Activated T-cell treated with anti-CD3 and anti-CD28 coated beads, Interleukin-2, amount 50 U/mL, for 24 hours (primary cell): ENCODE data around the gene SENP7.
A peak's percentile ranks its signal among the peaks of the same experiment; 100 is the strongest.
"Not testable (repeated sequence)": the region's sequence is repeated elsewhere in the genome, so short reads cannot be mapped to it uniquely, and the experiment has no call there.

Experiments
- DNase-seq: peaks from one replicate; pipeline ENCODE4 v3.0.0-alpha.2; 2020
- H3K27ac Mint-ChIP-seq: 2 replicates; pipeline ENCODE4 v1.8.0; 2020; ENCODE audit warnings: mild to moderate bottlenecking, mixed read lengths
- H3K27me3 Mint-ChIP-seq: 2 replicates; pipeline ENCODE4 v1.8.0; 2020; ENCODE audit warnings: mixed read lengths
- H3K36me3 Mint-ChIP-seq: 2 replicates; pipeline ENCODE4 v1.8.0; 2020; ENCODE audit warnings: low read depth, mixed read lengths
- H3K4me1 Mint-ChIP-seq: 2 replicates; pipeline ENCODE4 v1.8.0; 2020; ENCODE audit warnings: low read depth, mixed read lengths
- H3K4me3 Mint-ChIP-seq: 2 replicates; pipeline ENCODE4 v1.8.0; 2020; ENCODE audit warnings: mild to moderate bottlenecking, moderate library complexity, mixed read lengths
- H3K9me3 Mint-ChIP-seq: 2 replicates; pipeline ENCODE4 v1.8.0; 2020; ENCODE audit warnings: mixed read lengths

SENP7 gene

DNA sequence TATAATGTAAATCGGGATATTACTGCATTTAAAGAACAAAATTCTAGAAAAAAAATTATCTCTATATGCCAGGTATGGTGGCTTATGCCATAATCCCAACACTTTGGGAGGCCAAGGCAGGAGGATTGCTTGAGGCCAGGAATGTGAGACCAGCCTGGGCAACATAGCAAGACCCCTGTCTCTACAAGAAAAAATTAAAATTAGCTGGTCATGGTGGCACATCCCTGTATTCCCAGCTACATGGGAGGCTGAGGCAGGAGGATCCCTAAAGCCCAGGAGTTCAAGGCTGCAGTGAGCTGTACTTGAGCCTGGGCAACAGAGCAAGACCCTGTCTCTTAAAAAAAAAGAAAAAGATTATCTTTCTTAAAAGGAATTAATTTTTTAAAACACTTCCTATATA is 12.8 kb downstream of the SENP7 start:
- Mint-ChIP-seq H3K36me3 (peaks cover 59% of the 10 kb centered on the region), H3K9me3 (no peaks in the 10 kb centered on the region), H3K4me3 (no peak overlapping the region), H3K4me1 (peaks cover 50% of the 10 kb centered on the region), H3K27ac (no peak overlapping the region), H3K27me3 (no peaks in the 10 kb centered on the region)
- no peak for DNase-seq

- no peak for DNase-seq
- Mint-ChIP-seq H3K4me3 (no peak overlapping the region), H3K36me3 (peaks cover 56% of the 10 kb centered on the region), H3K4me1 (peaks cover 54% of the 10 kb centered on the region), H3K9me3 (no peaks in the 10 kb centered on the region), H3K27me3 (no peaks in the 10 kb centered on the region), H3K27ac (no peak overlapping the region)
These were observed 15.2 kb downstream of the SENP7 start for GRCh38 chr3:101497803-101498202.

GRCh38 chr3:101495552-101495951 is 17.5 kb downstream of the SENP7 start:
- Mint-ChIP-seq H3K4me1 (peaks cover 40% of the 10 kb centered on the region), H3K27me3 (no peaks in the 10 kb centered on the region), H3K4me3 (no peak overlapping the region), H3K9me3 (no peaks in the 10 kb centered on the region), H3K36me3 (peaks cover 61% of the 10 kb centered on the region), H3K27ac (no peak overlapping the region)
- DNase-seq, result no peak

DNA sequence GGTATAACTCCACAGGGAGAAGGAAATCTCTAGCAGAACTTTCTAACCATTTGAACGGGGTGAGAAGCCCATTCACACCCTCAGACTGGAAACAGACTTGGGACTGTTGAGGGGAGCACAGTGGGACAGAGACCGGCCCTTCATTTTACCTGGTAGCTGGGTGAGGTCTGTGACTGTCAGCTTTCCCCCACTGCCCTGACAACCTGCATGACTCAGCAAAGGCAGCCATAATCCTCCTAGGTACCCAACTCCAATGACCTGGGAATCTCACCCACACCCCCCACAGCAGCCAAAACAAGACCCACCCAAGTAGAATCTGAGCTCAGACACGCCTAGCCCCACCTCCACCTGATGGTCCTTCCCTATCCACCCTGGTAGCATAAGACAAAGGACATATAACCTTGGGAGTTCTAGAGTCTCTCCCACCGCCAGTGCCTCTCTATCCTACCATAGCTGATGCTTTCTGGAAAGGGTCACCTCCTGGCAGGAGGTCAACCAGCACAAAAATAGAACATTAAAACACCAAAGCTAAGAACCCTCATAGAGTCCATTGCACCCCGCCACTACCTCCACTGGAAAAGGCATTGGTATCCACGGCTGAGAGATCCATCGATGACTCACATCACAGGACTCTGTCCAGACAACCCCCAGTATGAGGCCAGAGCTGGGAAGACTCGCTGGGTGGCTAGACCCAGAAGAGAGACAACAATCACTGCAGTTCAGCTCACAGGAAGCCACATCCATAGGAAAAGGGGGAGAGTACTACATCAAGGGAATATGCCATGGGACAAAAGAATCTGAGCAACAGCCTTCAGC is 28.0 kb downstream of the SENP7 start:
- DNase-seq, result no peak
- peaks cover 5% of the 10 kb centered on the region for H3K9me3 Mint-ChIP-seq
- H3K27me3 Mint-ChIP-seq, result no peaks in the 10 kb centered on the region
- no peak overlapping the region for H3K4me3 Mint-ChIP-seq
- H3K27ac Mint-ChIP-seq, result peak overlapping the region; percentile 22
- peaks cover 61% of the 10 kb centered on the region for H3K4me1 Mint-ChIP-seq
- H3K36me3 Mint-ChIP-seq, result peaks cover 69% of the 10 kb centered on the region

GRCh38 chr3:101478980-101479379 is 34.0 kb downstream of the SENP7 start:
- DNase-seq, result no peak
- Mint-ChIP-seq H3K36me3 (peaks cover 76% of the 10 kb centered on the region), H3K4me1 (peaks cover 52% of the 10 kb centered on the region), H3K27ac (no peak overlapping the region), H3K4me3 (no peak overlapping the region), H3K27me3 (no peaks in the 10 kb centered on the region), H3K9me3 (peaks cover 10% of the 10 kb centered on the region)

- not testable (repeated sequence) for H3K27ac Mint-ChIP-seq, H3K4me3 Mint-ChIP-seq, H3K27me3 Mint-ChIP-seq, DNase-seq
- H3K4me1 Mint-ChIP-seq, result peaks cover 52% of the 10 kb centered on the region
- H3K36me3 Mint-ChIP-seq, result peaks cover 68% of the 10 kb centered on the region
- peaks cover 13% of the 10 kb centered on the region for H3K9me3 Mint-ChIP-seq
These were observed 38.0 kb downstream of the SENP7 start for GRCh38 chr3:101474841-101475552.

- H3K27ac Mint-ChIP-seq, DNase-seq, H3K27me3 Mint-ChIP-seq, H3K4me3 Mint-ChIP-seq: not testable (repeated sequence)
- H3K36me3 Mint-ChIP-seq, result peaks cover 32% of the 10 kb centered on the region
- H3K9me3 Mint-ChIP-seq, result peaks cover 14% of the 10 kb centered on the region
- H3K4me1 Mint-ChIP-seq, result peaks cover 62% of the 10 kb centered on the region
These were observed 44.3 kb downstream of the SENP7 start for GRCh38 chr3:101468676-101469075.

DNA sequence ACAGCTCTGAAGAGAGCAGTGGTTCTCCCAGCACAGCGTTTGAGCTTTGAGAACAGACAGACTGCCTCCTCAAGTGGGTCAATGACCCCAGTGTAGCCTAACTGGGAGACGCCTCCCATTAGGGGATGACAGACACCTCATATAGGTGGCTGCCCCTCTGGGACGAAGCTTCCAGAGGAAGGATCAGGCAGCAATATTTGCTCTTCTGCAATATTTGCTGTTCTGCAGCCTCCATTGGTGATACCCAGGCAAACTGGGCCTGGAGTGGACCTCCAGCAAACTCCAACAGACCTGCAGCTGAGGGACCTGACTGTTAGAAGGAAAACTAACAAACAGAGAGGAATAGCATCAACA is 45.7 kb downstream of the SENP7 start:
- Mint-ChIP-seq H3K27ac (peak overlapping the region; percentile 90), H3K9me3 (peaks cover 14% of the 10 kb centered on the region), H3K4me3 (peak overlapping the region; percentile 75), H3K36me3 (peaks cover 25% of the 10 kb centered on the region), H3K4me1 (peaks cover 61% of the 10 kb centered on the region)
- not testable (repeated sequence) for H3K27me3 Mint-ChIP-seq, DNase-seq

DNA sequence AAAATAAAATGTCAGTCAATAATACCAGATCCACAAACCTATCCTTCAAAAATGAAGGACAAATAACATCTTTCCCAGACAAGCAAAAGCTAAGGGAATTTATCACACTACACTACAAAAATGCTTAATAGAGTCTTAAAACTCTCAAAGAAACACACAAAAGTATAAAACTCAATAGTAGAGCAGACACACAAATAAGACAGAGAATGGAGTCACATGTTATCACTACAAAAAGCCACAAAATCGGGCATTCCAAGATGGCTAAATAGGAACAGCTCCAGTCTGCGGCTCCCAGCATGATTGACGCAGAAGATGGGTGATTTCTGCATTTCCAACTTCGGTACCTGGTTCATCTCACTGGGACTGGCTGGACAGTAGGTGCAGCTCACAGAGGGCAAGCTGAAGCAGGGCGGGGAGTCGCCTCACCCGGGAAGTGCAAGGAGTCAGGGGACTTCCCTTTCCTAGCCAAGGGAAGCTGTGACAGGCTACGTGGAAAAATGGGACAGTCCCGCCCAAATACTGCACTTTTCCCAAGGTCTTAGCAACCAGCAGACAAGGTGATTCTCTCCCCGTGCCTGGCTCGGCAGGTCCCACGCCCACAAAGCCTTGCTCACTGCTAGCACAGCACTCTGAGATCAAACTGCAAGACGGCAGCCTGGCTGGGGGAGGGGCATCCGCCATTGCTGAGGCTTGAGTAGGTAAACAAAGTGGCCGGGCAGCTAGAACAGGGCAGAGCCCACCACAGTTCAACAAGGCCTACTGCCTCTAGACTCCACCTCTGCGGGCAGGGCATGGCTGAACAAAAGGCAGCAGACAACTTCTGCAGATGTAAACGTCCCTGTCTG is 46.3 kb downstream of the SENP7 start:
- Mint-ChIP-seq H3K4me3 (peak overlapping the region; percentile 75), H3K36me3 (peaks cover 25% of the 10 kb centered on the region), H3K27me3 (no peaks in the 10 kb centered on the region), H3K4me1 (peaks cover 62% of the 10 kb centered on the region), H3K9me3 (peaks cover 12% of the 10 kb centered on the region), H3K27ac (peak overlapping the region; percentile 90)
- DNase-seq, result peak; percentile 82

- peaks cover 2% of the 10 kb centered on the region for H3K9me3 Mint-ChIP-seq
- H3K4me3 Mint-ChIP-seq, result no peak overlapping the region
- peak overlapping the region; percentile 24 for H3K27ac Mint-ChIP-seq
- no peak for DNase-seq
- peaks cover 24% of the 10 kb centered on the region for H3K36me3 Mint-ChIP-seq
- H3K4me1 Mint-ChIP-seq, result peaks cover 69% of the 10 kb centered on the region
- H3K27me3 Mint-ChIP-seq, result no peaks in the 10 kb centered on the region
These were observed 48.8 kb downstream of the SENP7 start for GRCh38 chr3:101464235-101464634.

GRCh38 chr3:101461451-101461850 is 51.6 kb downstream of the SENP7 start:
- DNase-seq, result no peak
- Mint-ChIP-seq H3K36me3 (peaks cover 41% of the 10 kb centered on the region), H3K4me1 (peaks cover 46% of the 10 kb centered on the region), H3K9me3 (no peaks in the 10 kb centered on the region), H3K27me3 (no peaks in the 10 kb centered on the region), H3K27ac (no peak overlapping the region), H3K4me3 (no peak overlapping the region)

- Mint-ChIP-seq H3K4me3 (no peak overlapping the region), H3K9me3 (no peaks in the 10 kb centered on the region), H3K36me3 (peaks cover 49% of the 10 kb centered on the region), H3K27ac (no peak overlapping the region), H3K4me1 (peaks cover 36% of the 10 kb centered on the region), H3K27me3 (no peaks in the 10 kb centered on the region)
- DNase-seq, result no peak
These were observed 54.6 kb downstream of the SENP7 start for GRCh38 chr3:101458387-101458786.

DNA sequence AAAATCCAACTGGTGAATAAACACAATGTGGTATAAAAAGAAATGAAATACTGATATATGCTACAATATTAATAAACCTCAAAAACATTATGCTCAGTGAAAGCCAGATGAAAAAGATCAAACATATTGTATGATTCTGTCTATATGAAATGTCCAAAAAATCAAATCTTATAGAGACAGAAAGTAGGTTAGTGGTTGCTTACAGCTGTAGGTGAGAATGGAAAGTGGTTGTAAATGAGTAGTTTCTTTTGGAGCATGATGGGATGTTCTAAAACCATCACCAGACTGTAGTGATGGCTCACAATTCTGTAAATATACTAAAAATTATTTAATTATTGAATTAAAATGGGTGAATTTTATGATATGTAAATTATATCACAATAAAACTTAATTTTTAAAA is 58.4 kb downstream of the SENP7 start:
- no peak for DNase-seq
- Mint-ChIP-seq H3K27me3 (no peaks in the 10 kb centered on the region), H3K4me1 (peaks cover 31% of the 10 kb centered on the region), H3K36me3 (peaks cover 47% of the 10 kb centered on the region), H3K27ac (no peak overlapping the region), H3K9me3 (no peaks in the 10 kb centered on the region), H3K4me3 (no peak overlapping the region)

DNA sequence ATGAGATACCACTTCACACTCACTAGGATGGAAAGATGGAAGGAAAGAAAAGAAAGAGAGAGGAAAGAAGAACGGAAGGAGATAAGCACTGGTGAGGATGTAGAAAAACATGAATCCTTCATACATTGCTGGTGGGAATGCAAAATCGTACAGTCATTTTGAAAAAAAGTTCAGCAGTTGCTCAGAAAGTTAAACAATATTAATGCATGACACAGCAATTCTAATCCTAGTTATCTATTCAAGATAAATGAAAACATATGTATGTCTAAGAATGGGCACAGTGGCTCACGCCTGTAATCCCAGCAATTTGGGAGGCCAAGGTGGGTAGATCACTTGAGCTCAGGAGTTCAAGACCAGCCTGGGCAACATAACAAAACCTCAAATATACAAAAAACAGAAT is 59.1 kb downstream of the SENP7 start:
- no peak overlapping the region for H3K4me3 Mint-ChIP-seq
- peaks cover 50% of the 10 kb centered on the region for H3K36me3 Mint-ChIP-seq
- no peaks in the 10 kb centered on the region for H3K27me3 Mint-ChIP-seq
- DNase-seq, result no peak
- peaks cover 33% of the 10 kb centered on the region for H3K4me1 Mint-ChIP-seq
- H3K27ac Mint-ChIP-seq, result no peak overlapping the region
- H3K9me3 Mint-ChIP-seq, result peaks cover under 1% of the 10 kb centered on the region
